Osteoblast (primary cell): Measurements from ENCODE around the gene ITGB5. TPM values are rescaled to one million over a fixed set of nuclear protein-coding genes. Genes with fewer than 3 reads are reported as not detected.

ENCODE experiments used
- small RNA-seq: library from RNA; depleted of rRNA; stranded (forward); fragments of <200 nt; gene quantifications from one replicate; pipeline ENCODE3, GENCODE V24; 2012
- total RNA-seq: library from RNA; depleted of rRNA; stranded (reverse); fragments of >200 nt; gene quantifications from 2 replicates; pipeline ENCODE4 v1.2.3, GENCODE V29; 2012

The ITGB5 gene
- total RNA-seq, 1 donor, result 433 TPM

Small RNAs within 50 kb of the gene (small RNA-seq; reads per million reads assigned to genes)
- not detected for gene MIR544B

Other genes with a start within 250 kb of the ITGB5 start
- gene UMPS, start 156.9 kb downstream of the ITGB5 start, total RNA-seq, result 19.5 and 21.8 TPM in 2 replicates
- not detected in 2 replicates for gene MUC13, start 47.4 kb upstream of the ITGB5 start, total RNA-seq
- 114 and 117 TPM in 2 replicates for gene HEG1, start 168.6 kb upstream of the ITGB5 start, total RNA-seq